ENCODE results near the gene LRRC4. TPM values are rescaled to one million over a fixed set of nuclear protein-coding genes. Genes with fewer than 3 reads are reported as not detected.

LRRC4 gene
- total RNA-seq, 1 donor from 2014 or later: 0.16 TPM

GRCh38 chr7:127978421-127978820, 52.8 kb downstream of the LRRC4 start:
- CTCF ChIA-PET: no interaction called here
- ATAC-seq (ENCODE audit: low read depth): no peak
- Mint-ChIP-seq H3K36me3 (ENCODE audit: low read depth) (peaks cover 65% of the 10 kb centered on the region), H3K9me3 (peaks cover 17% of the 10 kb centered on the region), H3K27ac (no peak overlapping the region), H3K27me3 (no peaks in the 10 kb centered on the region), H3K4me3 (no peak overlapping the region), H3K4me1 (peaks cover 14% of the 10 kb centered on the region)
- DNase-seq: no peak
- POLR2A ChIA-PET: no interaction called here
- TF ChIP-seq CTCF (IDR thresholded peaks at IDR 0.05): no peak
- intact Hi-C loops (cut with micrococcal nuclease): no loop called here

Other genes starting within 250 kb of the LRRC4 start
- not detected in 2 replicates for gene LEP, start 209.8 kb upstream of the LRRC4 start, total RNA-seq

Measured in activated B cell treated with CpG ODN at 0.5 μM for 24 hours (primary cell).